Activated CD4-positive, alpha-beta T cell treated with anti-CD3 and anti-CD28 coated beads, Interleukin-2, amount 50 U/mL, for 1 hour (primary cell): ENCODE measurements around the gene PPP1R12A.
"Not testable (repeated sequence)": the region's sequence is repeated elsewhere in the genome, so short reads cannot be mapped to it uniquely, and the experiment has no call there.

Experiments used
- DNase-seq: peaks from one replicate; pipeline ENCODE4 v3.0.0-alpha.2; 2020

The PPP1R12A gene

DNA sequence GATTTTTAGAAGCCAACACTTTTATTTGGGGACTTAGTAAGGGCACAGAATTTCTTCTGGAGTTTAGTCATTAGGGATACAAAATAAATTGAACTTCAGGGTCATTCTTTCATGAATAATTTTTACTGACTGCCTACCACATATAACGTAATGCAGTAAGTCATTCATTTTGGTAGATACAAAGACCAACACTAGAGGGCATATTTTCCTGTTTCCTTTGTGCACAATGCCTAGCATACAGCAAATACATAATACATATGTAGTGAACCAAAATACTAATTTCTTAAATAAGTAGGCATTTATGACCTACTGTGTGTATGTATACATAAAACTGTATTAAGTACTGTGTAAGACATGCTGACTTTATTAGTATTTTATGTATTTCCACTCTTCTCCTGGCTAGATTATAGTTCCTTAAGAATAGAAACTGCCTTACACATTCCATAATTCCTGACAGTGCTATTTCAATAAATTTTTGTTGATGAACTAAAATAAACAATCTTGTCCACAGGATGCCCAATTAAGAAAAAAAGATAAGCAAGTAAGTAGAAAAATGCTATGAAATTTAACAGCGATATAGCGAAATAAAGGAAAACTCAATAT lies 47.9 kb downstream of the PPP1R12A start:
- no peak for DNase-seq

DNA sequence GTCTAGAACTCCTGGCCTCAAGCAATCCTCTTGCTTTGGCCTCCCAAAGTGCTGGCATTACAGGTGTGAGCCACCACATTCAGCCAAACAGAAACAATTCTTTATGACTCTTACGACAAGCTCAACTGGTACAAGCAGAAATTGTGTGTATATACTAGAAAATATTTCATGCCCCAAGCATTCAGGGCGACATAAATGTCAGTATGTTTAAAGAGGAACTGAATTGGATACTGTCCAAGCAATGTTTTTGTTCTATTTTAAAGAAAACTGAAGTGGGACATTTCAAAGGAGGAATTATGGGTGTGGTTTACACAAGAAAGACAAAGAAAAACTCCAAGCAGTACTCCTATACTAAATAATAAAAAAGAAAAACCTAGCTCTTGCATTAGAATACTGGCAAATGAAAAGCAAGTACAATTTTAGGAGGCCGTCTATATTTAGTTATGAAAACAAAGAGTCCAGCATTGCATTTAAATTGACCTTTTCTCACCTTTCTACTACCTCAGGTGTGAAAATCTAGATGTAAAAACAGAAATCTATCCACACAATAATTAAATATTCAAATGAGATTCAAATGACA lies 48.9 kb downstream of the PPP1R12A start:
- DNase-seq, result no peak

DNA sequence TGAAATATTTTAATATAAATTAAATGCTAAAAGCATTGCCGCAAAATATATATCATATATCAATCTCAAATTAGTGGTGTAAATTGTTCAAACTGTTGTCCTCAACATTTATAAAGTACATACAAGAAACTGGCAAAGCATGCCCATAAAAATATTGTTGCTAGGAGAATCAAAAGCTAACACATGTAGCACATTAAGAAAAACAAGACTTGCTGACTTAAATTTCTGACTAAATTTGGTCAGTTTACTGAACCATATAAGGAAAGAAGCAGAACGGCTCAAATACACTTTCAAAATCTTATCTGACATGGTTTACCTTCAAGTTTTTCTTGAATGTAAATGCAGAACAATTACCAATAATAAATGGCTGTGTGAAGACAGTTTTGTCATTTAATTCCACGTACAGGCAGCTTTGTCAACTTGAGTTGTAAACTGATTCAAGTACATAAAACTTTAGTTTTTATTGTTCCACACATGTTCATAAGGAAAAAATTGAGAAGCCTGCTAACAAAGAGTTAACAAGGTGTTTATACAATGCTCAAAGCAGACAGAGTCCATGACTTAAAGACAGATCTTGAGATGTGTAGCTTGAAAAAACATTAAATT lies 50.4 kb downstream of the PPP1R12A start:
- no peak for DNase-seq

DNA sequence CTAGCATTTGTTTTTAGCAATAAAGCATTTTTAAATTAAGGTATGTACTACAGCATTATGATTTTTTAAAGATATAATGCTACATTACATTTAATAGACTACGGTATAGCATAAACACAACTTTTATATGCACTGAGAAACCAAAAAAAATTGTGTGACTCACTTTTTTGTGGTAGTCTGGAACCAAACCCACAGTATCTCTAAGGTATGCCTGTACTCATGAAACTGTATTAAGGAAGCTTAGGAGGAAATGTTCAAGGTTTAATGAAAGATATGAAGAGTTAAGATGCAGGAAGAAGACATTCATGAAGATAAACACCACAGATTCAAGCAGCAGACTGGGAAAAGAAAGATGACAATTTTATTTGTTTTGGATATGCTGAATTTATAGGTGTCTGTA lies 51.7 kb downstream of the PPP1R12A start:
- DNase-seq, result no peak

DNA sequence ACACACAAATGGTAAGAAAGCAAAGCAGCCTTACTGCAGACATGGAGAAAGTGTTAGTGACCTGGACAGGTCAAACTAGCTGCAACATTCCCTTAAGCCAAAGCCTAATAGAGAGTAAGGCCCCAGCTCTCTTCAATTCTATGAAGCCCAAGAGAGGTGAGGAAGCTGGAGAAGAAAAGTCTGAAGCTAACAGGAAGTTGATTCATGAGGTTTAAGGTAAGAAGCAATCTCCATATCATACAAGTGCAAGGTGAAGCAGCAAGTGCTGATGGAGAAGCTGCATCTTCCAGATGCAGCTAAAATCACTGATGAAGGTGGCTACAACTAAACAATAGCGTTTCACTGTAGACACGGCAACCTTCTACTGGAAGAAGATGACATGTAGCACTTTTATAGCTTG lies 53.5 kb downstream of the PPP1R12A start:
- no peak for DNase-seq

DNA sequence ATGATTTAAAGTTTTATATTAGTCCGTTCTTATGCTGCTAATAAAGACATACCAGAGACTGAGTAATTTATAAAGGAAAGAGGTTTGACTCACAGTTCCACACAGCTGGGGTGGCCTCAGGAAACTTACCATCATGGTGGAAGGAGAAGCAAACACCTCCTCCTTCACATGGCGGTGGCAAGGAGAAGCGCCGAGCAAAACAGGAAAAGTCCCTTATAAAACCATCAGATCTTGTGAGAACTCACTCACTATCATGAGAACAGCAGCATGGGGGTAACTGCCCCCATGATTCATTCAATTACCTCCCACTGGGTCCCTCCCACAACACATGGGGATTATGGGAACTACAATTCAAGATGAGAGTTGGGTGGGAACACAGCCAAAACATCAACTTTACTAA lies 56.4 kb downstream of the PPP1R12A start:
- DNase-seq, result not testable (repeated sequence)

DNA sequence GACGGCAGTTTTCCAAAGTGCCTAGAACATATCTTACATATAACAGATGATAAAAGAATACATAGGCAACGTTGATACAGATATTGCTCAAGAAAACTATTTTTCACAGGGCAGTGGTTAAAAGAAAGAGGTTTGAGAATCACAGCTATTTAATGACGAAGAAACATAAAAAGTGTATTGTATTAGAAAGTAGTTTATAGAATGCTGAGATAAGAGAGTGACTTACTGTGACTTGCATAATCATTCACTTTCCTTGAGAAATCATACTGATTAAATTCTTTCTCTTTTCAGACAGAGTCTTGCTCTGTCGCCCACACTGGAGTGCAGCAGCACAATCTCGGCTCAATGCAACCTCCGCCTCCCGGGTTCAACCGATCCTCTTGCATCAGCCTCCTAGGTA lies 57.7 kb downstream of the PPP1R12A start:
- no peak for DNase-seq

DNA sequence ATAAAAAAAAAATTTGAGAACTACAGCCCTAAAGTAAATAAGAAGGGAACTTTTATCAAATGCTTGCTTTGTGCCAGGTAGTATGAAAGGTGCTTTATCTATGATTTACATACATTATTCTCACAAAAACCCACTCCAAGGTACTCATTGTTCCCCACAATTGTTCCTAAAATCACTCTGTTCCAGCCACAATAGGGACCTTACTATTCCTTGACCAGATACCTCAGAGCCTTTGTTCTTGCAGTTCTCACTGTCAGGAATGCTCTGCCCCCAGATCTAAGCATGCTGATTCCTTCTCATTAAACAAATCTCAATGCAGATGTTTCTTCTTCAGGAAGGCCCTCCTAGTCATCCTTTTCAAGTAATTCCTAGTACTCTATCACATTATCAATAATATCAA lies 60.2 kb downstream of the PPP1R12A start:
- no peak for DNase-seq

DNA sequence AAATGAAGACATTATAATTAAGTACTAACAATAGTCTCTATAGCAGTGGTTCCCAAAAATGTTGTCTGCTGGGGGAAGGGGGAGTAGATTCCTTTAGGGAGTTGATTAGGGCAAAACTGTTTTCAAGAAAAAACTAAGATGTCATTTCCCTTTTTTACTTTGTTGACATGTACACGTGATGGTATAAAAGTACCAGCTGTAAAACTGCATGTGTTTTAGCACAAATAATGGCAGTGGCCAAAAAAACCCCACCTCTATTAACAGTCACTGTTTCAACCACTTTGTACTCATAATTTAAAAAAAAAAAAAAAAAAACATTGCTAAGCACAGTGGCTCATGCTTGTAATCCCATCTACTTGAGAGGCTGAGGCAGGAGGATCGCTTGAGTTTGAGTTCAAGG lies 61.7 kb downstream of the PPP1R12A start:
- DNase-seq, result no peak

DNA sequence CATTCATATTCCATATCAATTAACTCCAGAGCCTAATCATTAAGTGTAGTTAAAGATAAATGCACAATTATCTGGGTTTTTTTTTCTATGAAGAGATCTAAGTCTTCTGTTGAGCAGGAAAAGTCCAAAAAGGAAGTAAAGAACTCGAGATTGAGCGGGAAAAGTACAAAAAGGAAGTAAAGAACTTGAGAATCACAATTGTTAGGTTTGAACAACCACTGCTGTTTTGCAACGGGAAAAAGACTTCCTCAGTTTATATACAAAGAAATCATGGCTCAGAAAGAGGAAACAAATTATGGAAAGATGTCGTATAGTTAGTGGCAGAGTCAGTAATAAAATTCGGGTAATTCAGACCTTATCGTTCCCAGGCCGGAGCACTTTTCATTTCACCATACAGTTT lies 63.3 kb downstream of the PPP1R12A start:
- DNase-seq, result no peak

DNA sequence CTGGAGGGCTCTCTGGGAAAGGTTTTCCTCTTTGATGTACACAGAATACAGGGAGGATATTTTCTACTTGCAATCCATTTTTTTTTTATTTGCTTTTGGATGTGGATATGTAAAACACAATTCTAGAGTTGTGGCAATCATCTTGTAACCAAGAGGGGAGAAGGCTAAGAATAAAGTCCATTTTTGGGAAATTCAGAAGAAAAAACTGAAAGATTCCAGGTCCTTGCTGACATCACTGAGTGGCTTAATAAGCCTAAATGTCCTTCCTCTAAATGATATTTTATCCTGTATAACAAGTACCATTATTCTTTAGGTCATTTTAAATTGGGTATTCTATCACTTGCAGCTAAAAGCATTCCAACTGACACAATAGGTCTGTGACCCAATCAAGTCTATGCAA lies 64.0 kb downstream of the PPP1R12A start:
- DNase-seq, result no peak

DNA sequence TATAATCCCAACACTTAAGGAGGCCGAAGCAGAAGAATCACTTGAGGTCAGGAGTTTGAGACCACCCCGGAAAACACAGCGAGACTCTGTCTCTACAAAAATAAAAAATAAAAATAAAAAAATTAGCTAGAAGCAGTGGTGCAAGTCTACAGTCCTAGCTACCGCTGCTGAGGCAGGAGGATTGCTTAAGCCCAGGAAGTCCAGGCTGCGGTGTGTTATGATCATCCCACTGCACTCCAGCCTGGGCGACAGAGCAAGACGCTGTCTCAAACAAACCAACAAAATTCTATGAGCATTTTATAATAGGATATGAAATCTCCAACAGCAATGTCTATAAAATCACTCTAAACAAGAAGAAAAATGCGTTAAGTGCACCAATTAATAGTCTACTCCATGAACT lies 75.3 kb downstream of the PPP1R12A start:
- DNase-seq, result no peak

DNA sequence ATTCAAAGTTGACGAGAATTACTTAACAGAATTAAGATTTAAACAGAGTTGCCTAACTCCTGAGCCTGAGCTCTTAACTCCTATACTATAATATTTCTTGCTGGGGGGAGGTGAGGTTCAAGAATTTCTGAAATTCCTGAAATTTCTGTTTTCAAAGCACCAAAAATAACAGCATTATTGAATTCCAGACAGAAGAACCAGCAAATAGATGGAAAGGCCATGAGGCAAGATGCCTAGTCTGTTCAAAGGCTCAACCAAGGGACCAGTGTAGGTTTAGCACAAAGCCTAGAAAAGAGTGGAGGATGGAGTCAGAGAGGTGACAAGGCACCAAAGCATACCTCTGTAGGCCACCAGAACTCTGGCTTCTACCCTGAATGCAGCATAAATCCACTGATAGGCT lies 76.4 kb downstream of the PPP1R12A start:
- DNase-seq, result no peak

DNA sequence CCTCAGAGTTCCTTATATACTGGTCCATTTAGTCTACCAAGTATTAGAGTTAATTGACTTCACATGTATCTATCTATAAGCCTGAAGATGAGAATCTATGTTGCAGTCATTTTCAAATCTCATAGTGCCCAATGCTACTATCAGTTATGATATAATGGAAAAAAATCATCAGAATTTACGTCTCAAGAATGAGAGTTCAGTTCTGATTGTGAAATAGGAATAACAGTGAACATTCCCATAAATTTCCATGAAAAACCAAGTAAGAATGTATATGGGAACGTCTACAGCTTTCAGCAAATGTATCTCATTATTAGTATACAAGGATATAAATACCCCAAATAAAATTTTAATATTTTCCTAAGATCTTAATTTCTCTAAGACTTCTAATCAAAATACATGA lies 77.2 kb downstream of the PPP1R12A start:
- DNase-seq, result no peak

DNA sequence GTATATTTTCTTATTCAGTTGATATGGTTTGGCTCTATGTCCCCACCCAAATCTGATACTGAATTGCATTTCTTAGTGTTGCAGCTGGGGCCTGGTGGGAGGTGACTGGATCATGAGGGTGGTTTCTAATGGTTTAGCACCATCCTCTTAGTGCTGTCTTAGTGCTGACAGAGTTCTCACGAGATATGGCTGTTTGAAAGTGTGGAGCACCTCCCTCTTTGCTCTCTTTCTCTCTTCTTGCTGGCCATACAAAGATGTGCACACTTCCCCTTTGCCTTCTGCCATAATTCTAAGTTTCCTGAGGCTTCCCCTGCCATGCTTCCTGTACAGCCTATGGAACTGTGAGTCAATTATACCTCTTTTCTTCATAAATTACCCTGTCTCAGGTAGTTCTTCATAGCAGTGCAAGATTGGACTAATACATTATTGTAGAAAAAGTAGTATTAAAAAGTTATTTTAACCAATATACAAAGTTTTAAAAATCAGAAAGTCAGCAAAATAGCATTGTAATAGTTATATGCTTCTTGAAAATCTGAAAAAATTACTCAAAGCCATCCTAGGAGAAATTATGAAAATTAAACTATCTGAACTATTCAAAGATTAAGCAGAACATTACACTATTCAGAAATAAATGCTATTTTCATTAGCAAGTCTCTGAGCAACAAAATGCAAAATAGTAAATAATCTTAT lies 84.1 kb downstream of the PPP1R12A start:
- no peak for DNase-seq

DNA sequence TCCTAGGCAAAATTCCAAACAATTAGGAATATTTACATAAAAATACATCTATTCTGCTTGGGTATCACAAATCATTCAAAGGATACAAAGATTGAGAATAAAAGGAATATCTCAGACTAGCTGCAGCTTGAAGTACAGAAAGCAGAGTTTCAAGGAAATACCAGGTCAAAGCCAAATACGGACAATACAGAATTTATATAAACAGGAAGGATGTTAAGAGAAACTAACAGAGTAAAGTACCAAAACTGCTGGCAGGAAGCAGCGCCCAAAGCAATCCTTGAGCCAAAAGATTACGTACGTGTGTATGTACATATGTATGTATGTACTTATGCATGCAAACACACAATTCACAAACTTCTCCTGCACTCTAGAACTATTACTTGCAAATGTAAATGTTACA lies 86.6 kb downstream of the PPP1R12A start:
- DNase-seq, result no peak

DNA sequence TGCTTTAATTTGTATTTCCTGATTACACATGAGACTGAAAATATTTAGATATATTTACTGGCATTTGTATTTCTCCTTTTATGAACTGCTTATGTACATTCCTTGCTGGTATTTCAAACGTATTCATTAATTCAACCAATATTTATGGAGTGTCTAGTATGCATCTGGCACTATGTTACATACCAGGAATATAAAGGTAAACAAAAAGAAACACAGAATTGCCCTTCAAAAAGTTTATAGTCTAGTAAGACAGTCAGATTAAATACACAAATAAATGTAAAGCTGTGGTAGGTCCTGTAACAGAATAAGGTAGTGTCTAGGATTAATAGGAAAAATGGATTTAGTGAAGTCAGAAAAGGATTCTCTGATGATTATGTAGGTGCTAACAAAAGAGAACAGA lies 87.5 kb downstream of the PPP1R12A start:
- no peak for DNase-seq

DNA sequence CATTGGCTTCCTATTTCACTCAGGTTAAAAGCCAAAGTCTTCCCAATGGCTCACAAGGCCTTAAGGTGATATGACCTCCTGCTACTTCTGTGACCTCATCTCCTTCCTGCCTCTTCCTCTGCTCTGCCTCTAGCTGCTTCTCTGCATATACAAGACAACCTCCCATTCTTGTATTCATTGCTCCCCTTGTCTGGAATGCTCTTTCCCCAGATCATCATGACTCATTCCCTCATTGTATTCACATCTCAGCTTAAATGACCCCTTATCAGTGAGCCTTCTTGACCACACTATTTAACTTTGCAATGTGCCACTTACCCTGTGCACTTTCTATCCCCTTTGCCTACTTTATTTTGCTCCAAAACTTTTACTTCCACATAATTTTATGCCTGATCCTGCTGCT lies 90.2 kb downstream of the PPP1R12A start:
- DNase-seq, result no peak

DNA sequence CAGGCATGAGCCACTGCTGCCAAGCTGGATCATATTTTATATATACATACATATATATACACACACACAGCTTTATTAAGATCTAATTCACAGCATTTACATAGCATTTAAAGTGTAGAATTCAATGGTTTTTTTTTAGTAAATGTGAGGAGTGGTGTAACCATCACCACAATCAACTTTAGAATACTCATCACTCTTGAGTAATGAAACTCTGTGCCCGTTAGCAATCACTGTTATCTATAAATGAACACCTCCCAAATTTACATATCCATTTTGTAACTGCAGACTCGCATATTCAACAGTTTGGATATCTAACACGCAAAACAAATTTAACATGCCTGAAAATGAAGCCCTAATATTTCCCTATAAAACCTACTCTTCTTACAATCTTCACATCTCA lies 90.9 kb downstream of the PPP1R12A start:
- no peak for DNase-seq

DNA sequence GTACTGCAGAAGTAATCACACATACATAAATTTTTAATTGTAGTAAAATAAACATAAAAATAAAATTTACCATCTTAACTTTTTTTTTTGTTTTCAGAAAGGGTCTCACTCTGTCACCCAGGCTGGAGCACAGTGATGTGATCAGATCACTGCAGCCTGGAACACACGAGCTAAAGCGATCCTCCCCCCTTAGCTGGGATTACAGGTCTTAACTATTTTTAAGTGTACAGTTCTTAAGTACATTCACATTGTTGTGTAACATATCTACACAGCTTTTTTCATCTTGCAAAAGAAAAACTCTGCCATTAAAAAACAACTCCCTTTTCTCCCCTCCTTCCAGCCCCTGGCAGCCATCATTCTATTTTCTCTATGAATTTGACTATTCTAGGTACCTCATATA lies 92.3 kb downstream of the PPP1R12A start:
- no peak for DNase-seq

DNA sequence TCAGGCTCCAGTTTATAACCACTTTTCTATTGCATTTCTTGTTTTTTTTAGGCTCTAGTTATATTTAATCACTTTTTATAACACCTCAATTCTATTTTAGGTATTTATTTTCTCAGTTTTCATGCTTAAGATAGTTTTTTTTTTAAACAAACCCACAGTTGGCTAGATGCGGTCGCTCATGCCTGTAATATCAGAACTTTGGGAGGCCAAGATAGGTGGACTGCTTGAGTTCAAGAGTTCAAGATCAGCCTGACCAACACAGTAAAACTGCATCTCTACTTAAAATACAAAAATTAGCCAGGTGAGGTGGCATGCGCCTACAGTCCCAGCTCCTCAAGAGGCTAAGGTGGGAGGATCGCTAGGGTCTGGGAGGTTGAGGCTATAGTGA lies 93.0 kb downstream of the PPP1R12A start:
- no peak for DNase-seq

DNA sequence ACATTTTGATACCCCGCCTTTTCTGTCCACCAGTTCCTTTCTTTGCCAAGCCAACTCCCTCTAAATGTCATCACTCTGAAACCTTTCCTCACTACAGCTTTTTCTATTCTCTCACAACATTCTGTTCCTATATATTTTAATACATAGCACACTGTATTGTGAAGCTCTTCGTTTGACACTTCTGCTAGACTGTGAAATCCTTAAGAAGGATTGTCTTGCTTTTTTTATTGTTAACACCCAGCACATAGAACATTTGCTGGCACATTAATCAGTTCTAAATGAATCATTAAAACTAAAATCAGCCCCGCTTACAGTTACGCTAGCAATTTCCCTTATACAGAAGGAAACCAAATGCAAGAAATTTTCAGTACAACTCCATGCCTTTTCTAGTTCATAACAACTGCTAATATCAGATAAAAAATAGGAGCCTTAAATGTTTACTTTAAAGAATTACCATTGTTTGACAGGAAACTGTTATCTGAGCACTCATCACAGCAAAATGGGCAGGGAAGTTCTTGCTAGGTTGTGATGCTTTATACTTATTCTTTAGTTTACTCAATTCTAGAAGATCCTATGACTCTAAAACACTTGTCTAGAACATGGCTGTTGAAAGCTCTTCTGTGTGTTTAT lies 93.5 kb downstream of the PPP1R12A start:
- no peak for DNase-seq

DNA sequence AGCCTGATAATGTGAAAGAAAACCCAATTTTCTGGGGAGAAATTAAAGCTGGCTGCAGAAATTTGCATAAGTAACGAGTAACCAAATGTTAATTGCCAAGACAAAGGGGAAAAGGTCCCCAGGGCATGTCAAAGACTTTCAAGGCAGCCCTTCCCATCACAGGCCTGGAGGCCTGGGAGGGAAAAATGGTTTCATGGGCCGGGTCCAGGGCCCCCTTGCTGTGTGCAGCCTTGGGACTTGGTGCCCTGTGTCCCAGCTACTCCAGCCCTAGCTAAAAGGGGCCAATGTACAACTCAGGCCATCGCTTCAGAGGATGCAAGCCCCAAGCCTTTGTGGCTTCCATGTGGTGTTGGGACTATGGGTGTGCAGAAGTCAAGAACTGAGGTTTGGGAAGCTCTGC lies 96.5 kb downstream of the PPP1R12A start:
- DNase-seq, result no peak

DNA sequence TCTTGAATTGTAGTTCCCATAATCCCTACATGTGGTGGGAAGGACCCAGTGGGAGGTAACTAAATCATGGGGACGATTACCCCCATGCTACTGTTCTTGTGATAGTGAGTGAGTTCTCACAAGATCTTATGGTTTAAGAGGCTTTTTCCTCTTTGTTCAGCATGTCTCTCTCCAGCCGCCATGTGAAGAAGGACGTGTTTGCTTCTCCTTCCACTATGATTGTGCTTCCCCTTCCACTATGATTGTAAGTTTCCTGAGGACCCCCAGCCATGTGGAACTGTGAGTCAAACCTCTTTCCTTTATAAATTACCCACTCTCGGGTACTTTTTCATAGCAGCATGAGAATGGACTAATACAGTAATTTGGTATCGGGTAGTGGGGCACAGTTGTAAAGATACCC lies 97.3 kb downstream of the PPP1R12A start:
- DNase-seq, result no peak
